PC-9 (cell line): ENCODE results near the gene LEKR1.

Experiments
- CTCF ChIP-seq: fragments of 200-600 bp; sonication (generic); conservative IDR thresholded peaks from 2 replicates; pipeline ENCODE4 v1.6.1; 2017; ENCODE audit warnings: mixed run types, antibody characterized with exemption, mild to moderate bottlenecking, moderate library complexity
- EZH2 ChIP-seq: fragments of 200-600 bp; sonication (generic); IDR thresholded peaks from 2 replicates; pipeline ENCODE4 v1.8.0; 2017; ENCODE audit warnings: antibody characterized with exemption, low read depth

- TF ChIP-seq CTCF (no peak), EZH2 (no peak)
These were observed 33.6 kb upstream of the LEKR1 start for GRCh38 chr3:156792536-156792935.
